ENCODE results near the gene KRT31.
"Not testable (repeated sequence)": the region's sequence is repeated elsewhere in the genome, so short reads cannot be mapped to it uniquely, and the experiment has no call there.

The KRT31 gene

GRCh38 chr17:41417127-41417526 lies 19.7 kb upstream of the KRT31 start:
- no peak for DNase-seq

- no peak for DNase-seq
Observed at GRCh38 chr17:41416479-41416878, 19.1 kb upstream of the KRT31 start.

- no peak for DNase-seq
Observed at GRCh38 chr17:41415833-41416335, 18.5 kb upstream of the KRT31 start.

- no peak for DNase-seq
Observed at GRCh38 chr17:41415411-41415810, 18.0 kb upstream of the KRT31 start.

- no peak for DNase-seq
Observed at GRCh38 chr17:41413982-41414381, 16.6 kb upstream of the KRT31 start.

GRCh38 chr17:41413353-41413957 lies 16.0 kb upstream of the KRT31 start:
- no peak for DNase-seq

- DNase-seq: no peak
Observed at GRCh38 chr17:41411072-41411840, 13.8 kb upstream of the KRT31 start.

- DNase-seq: no peak
Observed at GRCh38 chr17:41407226-41407625, 9.8 kb upstream of the KRT31 start.

GRCh38 chr17:41406205-41406604 lies 8.8 kb upstream of the KRT31 start:
- DNase-seq: no peak

GRCh38 chr17:41404024-41404671 lies 6.7 kb upstream of the KRT31 start:
- no peak for DNase-seq

- no peak for DNase-seq
Observed at GRCh38 chr17:41403404-41404023, 6.1 kb upstream of the KRT31 start.

GRCh38 chr17:41402161-41402560 lies 4.8 kb upstream of the KRT31 start:
- no peak for DNase-seq

- no peak for DNase-seq
Observed at GRCh38 chr17:41396340-41396739, 1.1 kb downstream of the KRT31 start.

GRCh38 chr17:41395611-41396010 lies 1.8 kb downstream of the KRT31 start:
- DNase-seq: no peak

- DNase-seq: not testable (repeated sequence)
Observed at GRCh38 chr17:41395044-41395443, 2.4 kb downstream of the KRT31 start.

GRCh38 chr17:41394254-41394996 lies 3.0 kb downstream of the KRT31 start:
- DNase-seq: no peak

GRCh38 chr17:41393826-41394225 lies 3.6 kb downstream of the KRT31 start:
- DNase-seq: no peak

- no peak for DNase-seq
Observed at GRCh38 chr17:41393294-41393693, 4.1 kb downstream of the KRT31 start.

GRCh38 chr17:41392278-41392677 lies 5.1 kb downstream of the KRT31 start:
- no peak for DNase-seq

GRCh38 chr17:41391535-41391934 lies 5.9 kb downstream of the KRT31 start:
- no peak for DNase-seq

- DNase-seq: no peak
Observed at GRCh38 chr17:41390411-41390938, 6.9 kb downstream of the KRT31 start.

- DNase-seq: no peak
Observed at GRCh38 chr17:41387670-41388069, 9.7 kb downstream of the KRT31 start.

- DNase-seq: no peak
Observed at GRCh38 chr17:41386227-41386626, 11.2 kb downstream of the KRT31 start.

Data from hematopoietic multipotent progenitor cell treated with erythropoietin and hydrocortisone succinate and interleukin-3 and kit ligand, for 8 days (in vitro differentiated cells).